ENCODE results near the gene TAF1B. TPM values are rescaled to one million over a fixed set of nuclear protein-coding genes. Genes with fewer than 3 reads are reported as not detected.

TAF1B gene
- total and polyA plus RNA-seq, 4 donors: 16.7 to 43.5 (median 24.0) TPM

DNA sequence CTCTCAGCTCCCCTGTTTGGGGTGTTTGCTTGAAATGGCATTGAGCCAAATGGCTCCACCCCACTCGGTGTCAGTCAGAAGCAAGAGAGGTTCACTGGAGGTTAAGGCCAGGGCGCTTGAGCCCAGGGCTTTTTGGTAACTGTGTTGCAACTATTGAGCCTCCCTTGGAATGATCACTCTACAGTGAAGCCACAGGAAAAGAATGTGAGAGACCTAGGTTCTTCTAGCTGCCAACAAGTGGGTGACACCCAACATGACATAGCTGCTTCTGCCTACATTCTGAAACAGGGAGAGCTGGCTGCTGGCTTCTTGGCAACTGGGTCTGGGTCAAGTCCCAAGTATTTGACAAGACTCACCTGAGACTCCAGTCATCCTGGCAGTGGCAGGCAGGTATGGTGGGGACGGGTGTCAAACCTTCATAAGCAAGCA, 101.1 kb downstream of the TAF1B start:
- no peak overlapping the region for H3K27ac ChIP-seq (ENCODE audit: low read depth, low read length)
- H3K4me3 ChIP-seq (ENCODE audit: low read depth, low read length): no peak overlapping the region
- DNase-seq (ENCODE audit: low read depth in 4 of 6, low spot score in 6 of 6): no peak
- H3K36me3 ChIP-seq (ENCODE audit: control insufficient read depth, insufficient read depth, low read length): no peaks in the 10 kb centered on the region
- WGBS (ENCODE audit: insufficient coverage): 90% methylated on average over 3 of the region's 3 CpGs
- peaks cover 3% of the 10 kb centered on the region for H3K27me3 ChIP-seq (ENCODE audit: control insufficient read depth, insufficient read depth, low read length)
- no peaks in the 10 kb centered on the region for H3K9me3 ChIP-seq (ENCODE audit: control insufficient read depth, insufficient read depth, low read length)
- peaks cover 10% of the 10 kb centered on the region for H3K4me1 ChIP-seq (ENCODE audit: control insufficient read depth, insufficient read depth, low read length)

GRCh38 chr2:9945596-9945995, 102.3 kb downstream of the TAF1B start:
- no peak overlapping the region for H3K4me3 ChIP-seq (ENCODE audit: low read depth, low read length)
- H3K4me1 ChIP-seq (ENCODE audit: control insufficient read depth, insufficient read depth, low read length): peaks cover 9% of the 10 kb centered on the region
- WGBS (ENCODE audit: insufficient coverage): 83% methylated on average over 6 of the region's 7 CpGs
- H3K27ac ChIP-seq (ENCODE audit: low read depth, low read length): no peak overlapping the region
- H3K36me3 ChIP-seq (ENCODE audit: control insufficient read depth, insufficient read depth, low read length): no peaks in the 10 kb centered on the region
- peaks cover 3% of the 10 kb centered on the region for H3K27me3 ChIP-seq (ENCODE audit: control insufficient read depth, insufficient read depth, low read length)
- no peaks in the 10 kb centered on the region for H3K9me3 ChIP-seq (ENCODE audit: control insufficient read depth, insufficient read depth, low read length)
- DNase-seq (ENCODE audit: low read depth in 4 of 6, low spot score in 6 of 6): no peak

DNA sequence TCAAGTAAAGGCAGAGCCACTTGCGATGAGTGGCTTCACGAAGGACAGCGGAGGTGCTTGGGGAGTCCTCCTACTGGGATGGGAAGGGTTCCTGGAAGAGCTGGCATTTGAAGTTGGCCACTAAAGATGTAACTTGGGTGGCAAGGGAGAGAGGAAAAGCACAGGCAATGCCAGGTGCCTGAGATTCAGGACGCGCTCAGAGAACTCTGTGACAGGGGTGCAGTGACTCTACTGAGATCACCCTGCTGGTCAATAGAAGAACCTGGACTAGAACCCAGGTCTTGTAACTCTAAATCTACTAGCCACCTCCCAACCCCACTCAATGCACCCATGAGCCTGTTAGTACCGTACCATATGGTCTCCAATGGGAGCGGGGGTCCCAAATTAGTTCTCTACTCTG, 102.8 kb downstream of the TAF1B start:
- Histone ChIP-seq H3K4me1 (ENCODE audit: control insufficient read depth, insufficient read depth, low read length) (peaks cover 6% of the 10 kb centered on the region), H3K4me3 (ENCODE audit: low read depth, low read length) (no peak overlapping the region), H3K36me3 (ENCODE audit: control insufficient read depth, insufficient read depth, low read length) (no peaks in the 10 kb centered on the region), H3K27ac (ENCODE audit: low read depth, low read length) (no peak overlapping the region), H3K27me3 (ENCODE audit: control insufficient read depth, insufficient read depth, low read length) (no peaks in the 10 kb centered on the region), H3K9me3 (ENCODE audit: control insufficient read depth, insufficient read depth, low read length) (no peaks in the 10 kb centered on the region)
- 82% methylated on average over 7 of the region's 7 CpGs for WGBS (ENCODE audit: insufficient coverage)
- DNase-seq (ENCODE audit: low read depth in 4 of 6, low spot score in 6 of 6): no peak

DNA sequence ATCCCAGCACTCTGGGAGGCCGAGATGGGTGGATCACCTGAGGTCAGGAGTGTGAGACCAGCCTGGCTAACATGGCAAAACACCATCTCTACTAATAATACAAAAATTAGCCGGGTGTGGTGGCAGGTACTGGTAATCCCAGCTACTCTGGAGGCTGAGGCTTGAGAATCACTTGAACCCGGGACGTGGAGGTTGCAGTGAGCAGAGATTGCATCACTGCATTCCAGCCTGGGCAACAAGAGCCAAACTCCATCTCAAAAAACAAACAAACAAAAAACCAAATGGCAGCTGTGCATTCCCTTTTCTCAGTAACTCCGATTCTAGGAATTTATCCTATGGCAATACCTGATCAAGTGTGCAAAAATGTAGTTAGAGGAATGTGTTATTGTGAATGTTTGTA, 103.5 kb downstream of the TAF1B start:
- Histone ChIP-seq H3K36me3 (ENCODE audit: control insufficient read depth, insufficient read depth, low read length) (no peaks in the 10 kb centered on the region), H3K9me3 (ENCODE audit: control insufficient read depth, insufficient read depth, low read length) (no peaks in the 10 kb centered on the region), H3K27ac (ENCODE audit: low read depth, low read length) (no peak overlapping the region), H3K4me1 (ENCODE audit: control insufficient read depth, insufficient read depth, low read length) (peaks cover 6% of the 10 kb centered on the region), H3K4me3 (ENCODE audit: low read depth, low read length) (no peak overlapping the region), H3K27me3 (ENCODE audit: control insufficient read depth, insufficient read depth, low read length) (no peaks in the 10 kb centered on the region)
- WGBS (ENCODE audit: insufficient coverage): 86% methylated on average over 4 of the region's 5 CpGs
- DNase-seq (ENCODE audit: low read depth in 4 of 6, low spot score in 6 of 6): no peak

- Histone ChIP-seq H3K4me1 (ENCODE audit: control insufficient read depth, insufficient read depth, low read length) (peaks cover 6% of the 10 kb centered on the region), H3K9me3 (ENCODE audit: control insufficient read depth, insufficient read depth, low read length) (no peaks in the 10 kb centered on the region), H3K27ac (ENCODE audit: low read depth, low read length) (no peak overlapping the region), H3K4me3 (ENCODE audit: low read depth, low read length) (no peak overlapping the region), H3K36me3 (ENCODE audit: control insufficient read depth, insufficient read depth, low read length) (no peaks in the 10 kb centered on the region), H3K27me3 (ENCODE audit: control insufficient read depth, insufficient read depth, low read length) (peaks cover 3% of the 10 kb centered on the region)
- DNase-seq (ENCODE audit: low read depth in 4 of 6, low spot score in 6 of 6): no peak
- WGBS (ENCODE audit: insufficient coverage): 94% methylated on average over 5 of the region's 6 CpGs
Observed at GRCh38 chr2:9948721-9949120, 105.4 kb downstream of the TAF1B start.

DNA sequence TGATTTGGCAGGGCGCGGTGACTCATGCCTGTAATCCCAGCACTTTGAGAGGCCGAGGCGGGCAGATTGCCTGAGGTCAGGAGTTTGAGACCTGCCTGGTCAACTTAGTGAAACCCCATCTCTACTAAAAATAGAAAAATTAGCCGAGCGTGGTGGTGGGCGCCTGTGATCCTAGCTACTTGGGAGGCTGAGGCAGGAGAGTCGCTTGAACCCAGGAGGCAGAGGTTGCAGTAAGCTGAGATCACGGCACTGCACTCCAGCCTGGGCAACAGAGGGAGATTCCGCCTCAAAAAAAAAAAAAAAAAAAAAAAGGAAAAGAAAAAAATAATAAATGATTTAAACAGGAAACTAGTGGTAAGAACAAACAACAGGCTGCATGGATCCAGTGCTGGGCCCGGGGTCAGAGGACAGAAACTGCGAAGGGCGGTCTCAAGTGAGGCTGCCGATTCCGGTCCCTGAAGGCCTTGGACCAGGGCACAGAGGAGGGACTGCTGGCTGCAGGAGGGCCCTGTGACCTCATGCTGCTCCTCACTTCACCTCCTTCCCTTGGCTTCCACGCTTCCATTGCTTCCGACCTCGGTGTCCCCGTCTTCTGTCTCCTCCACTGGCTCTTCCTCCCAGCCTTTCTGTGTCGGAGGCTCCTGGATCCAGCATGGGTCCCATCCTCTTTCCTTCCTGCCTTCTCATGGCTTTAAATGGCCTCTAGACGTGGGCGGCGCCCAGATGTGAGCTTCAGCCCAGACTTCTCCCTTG, 106.1 kb downstream of the TAF1B start:
- Histone ChIP-seq H3K27ac (ENCODE audit: low read depth, low read length) (no peak overlapping the region), H3K4me3 (ENCODE audit: low read depth, low read length) (no peak overlapping the region), H3K9me3 (ENCODE audit: control insufficient read depth, insufficient read depth, low read length) (no peaks in the 10 kb centered on the region), H3K36me3 (ENCODE audit: control insufficient read depth, insufficient read depth, low read length) (no peaks in the 10 kb centered on the region), H3K4me1 (ENCODE audit: control insufficient read depth, insufficient read depth, low read length) (peaks cover 6% of the 10 kb centered on the region), H3K27me3 (ENCODE audit: control insufficient read depth, insufficient read depth, low read length) (peaks cover 3% of the 10 kb centered on the region)
- WGBS (ENCODE audit: insufficient coverage): 97% methylated on average over 13 of the region's 23 CpGs
- DNase-seq (ENCODE audit: low read depth in 4 of 6, low spot score in 6 of 6): no peak

DNA sequence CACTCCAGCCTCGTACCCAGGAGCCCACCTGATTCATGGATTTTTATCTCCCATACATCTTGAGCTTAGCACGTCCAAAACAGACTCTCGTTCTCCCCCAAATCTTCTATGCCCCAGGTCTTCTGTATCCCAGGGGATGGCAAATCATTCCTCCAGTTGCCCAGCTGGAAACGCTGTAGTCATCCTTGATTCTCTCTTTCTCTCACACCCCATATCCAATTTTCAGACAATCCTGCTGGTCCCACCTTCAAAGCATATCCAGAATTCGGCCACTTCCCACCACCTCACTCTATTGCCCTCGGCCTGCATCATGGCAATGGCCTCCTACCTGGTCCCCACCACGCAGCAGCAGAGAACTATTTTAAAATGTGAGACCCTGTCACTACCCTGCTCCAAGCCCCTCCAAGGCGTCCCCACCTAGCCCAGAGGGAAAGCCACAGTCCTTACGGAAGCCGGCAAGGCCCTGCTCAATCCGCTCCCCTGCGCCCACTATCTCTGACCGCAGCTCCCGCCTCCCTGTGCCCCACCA, 106.8 kb downstream of the TAF1B start:
- no peaks in the 10 kb centered on the region for H3K36me3 ChIP-seq (ENCODE audit: control insufficient read depth, insufficient read depth, low read length)
- DNase-seq (ENCODE audit: low read depth in 4 of 6, low spot score in 6 of 6): no peak
- H3K4me3 ChIP-seq (ENCODE audit: low read depth, low read length): peak overlapping the region; percentile 45
- H3K4me1 ChIP-seq (ENCODE audit: control insufficient read depth, insufficient read depth, low read length): peaks cover 6% of the 10 kb centered on the region
- no peak overlapping the region for H3K27ac ChIP-seq (ENCODE audit: low read depth, low read length)
- WGBS (ENCODE audit: insufficient coverage): 86% methylated on average over 13 of the region's 14 CpGs
- H3K9me3 ChIP-seq (ENCODE audit: control insufficient read depth, insufficient read depth, low read length): no peaks in the 10 kb centered on the region
- peaks cover 3% of the 10 kb centered on the region for H3K27me3 ChIP-seq (ENCODE audit: control insufficient read depth, insufficient read depth, low read length)

DNA sequence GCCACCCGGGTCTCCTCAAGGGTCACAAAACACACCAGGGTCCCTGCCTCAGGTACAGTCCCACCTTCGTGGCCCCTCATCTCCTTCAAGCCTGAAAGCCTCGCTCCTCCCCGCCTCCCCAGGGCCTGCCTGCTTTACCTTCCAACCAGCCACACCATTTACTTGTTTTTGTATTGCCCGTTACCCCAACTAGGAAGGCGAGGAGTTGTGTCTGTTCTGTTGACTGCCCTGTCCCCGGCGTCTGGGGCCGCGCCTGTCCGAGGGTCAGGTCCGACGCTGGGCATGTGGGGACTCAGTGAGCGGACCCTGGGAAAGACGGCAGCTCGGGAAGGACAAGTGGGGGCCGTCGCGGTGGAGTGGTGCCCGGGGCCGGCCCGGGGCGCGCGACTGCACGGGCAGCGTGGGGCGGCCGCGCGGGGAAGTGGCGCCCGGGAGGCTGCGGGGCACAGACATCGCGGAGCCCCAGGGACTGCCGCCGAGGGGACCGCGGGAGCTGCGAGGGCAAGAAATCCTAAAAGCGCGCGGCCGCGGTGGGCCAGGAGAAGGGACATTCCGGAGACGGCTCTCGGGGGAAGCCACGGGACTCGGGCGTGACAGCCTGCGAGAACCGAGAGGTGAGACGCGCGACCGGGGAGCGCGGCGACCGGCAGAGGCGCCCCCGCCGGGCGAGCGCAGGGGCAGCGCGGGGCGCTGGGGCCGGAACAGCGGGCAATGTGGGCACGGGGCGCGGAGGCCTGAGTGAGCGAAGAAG, 107.4 kb downstream of the TAF1B start:
- no peaks in the 10 kb centered on the region for H3K36me3 ChIP-seq (ENCODE audit: control insufficient read depth, insufficient read depth, low read length)

DNA sequence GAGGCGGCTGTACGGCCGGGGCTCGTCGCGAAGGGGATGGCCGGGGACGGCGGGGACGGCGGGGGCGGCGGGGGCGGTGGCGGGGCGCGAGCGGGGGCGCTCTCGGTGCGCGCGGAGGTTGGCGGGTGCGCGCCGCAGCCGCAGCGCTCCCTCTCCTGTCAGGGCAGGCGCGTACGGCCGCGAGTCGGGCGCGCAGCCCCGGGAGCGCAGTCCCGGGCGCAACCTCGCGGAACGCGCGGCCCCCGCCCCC, 107.9 kb downstream of the TAF1B start:
- 0% methylated on average over 44 of the region's 47 CpGs for WGBS (ENCODE audit: insufficient coverage)
- no peak for DNase-seq (ENCODE audit: low read depth in 4 of 6, low spot score in 6 of 6)
- peak overlapping the region; percentile 61 for H3K27ac ChIP-seq (ENCODE audit: low read depth, low read length)
- no peaks in the 10 kb centered on the region for H3K9me3 ChIP-seq (ENCODE audit: control insufficient read depth, insufficient read depth, low read length)
- H3K27me3 ChIP-seq (ENCODE audit: control insufficient read depth, insufficient read depth, low read length): peaks cover 3% of the 10 kb centered on the region
- H3K36me3 ChIP-seq (ENCODE audit: control insufficient read depth, insufficient read depth, low read length): no peaks in the 10 kb centered on the region
- H3K4me3 ChIP-seq (ENCODE audit: low read depth, low read length): peak overlapping the region; percentile 45
- H3K4me1 ChIP-seq (ENCODE audit: control insufficient read depth, insufficient read depth, low read length): peaks cover 6% of the 10 kb centered on the region

More for the DNA sequence above, 107.4 kb downstream of the TAF1B start:
- H3K27me3 ChIP-seq (ENCODE audit: control insufficient read depth, insufficient read depth, low read length): peaks cover 3% of the 10 kb centered on the region
- H3K9me3 ChIP-seq (ENCODE audit: control insufficient read depth, insufficient read depth, low read length): no peaks in the 10 kb centered on the region
- 3% methylated on average over 76 of the region's 76 CpGs for WGBS (ENCODE audit: insufficient coverage)
- H3K27ac ChIP-seq (ENCODE audit: low read depth, low read length): peak overlapping the region; percentile 61
- DNase-seq (ENCODE audit: low read depth in 4 of 6, low spot score in 6 of 6): peak in 3 of 6 donors; percentile 21 to 68 (median 26)
- peak overlapping the region; percentile 45 for H3K4me3 ChIP-seq (ENCODE audit: low read depth, low read length)
- peaks cover 6% of the 10 kb centered on the region for H3K4me1 ChIP-seq (ENCODE audit: control insufficient read depth, insufficient read depth, low read length)
